GM12801 (cell line): ENCODE measurements around the gene PBX1.

Experiments
- TF ChIP-seq, protein P1 (sequence below): IDR thresholded peaks from one replicate; pipeline ENCODE4 v1.5.1; 2011; ENCODE audit warnings: control low read depth; ENCODE audit not compliant: insufficient read length; ENCODE audit errors: extremely low read depth

Gene PBX1

DNA sequence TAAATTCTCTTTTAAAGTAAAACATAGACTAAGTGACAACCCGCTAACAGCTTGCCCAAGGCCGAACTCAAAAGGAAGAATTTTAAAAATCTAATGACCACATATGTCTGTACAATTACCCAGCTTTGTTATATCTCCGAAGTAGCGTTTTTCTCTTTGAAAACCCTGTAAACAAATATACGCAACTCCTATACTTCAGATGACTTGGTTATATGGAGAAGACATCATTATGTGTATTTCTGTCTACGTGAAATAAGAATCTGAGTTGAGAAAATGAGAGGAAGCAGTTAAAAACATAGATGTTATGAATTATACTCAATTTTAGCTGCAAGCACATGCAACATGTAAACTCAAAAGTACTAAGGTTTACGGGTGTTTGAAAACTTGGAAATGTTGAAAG, 2.0 kb downstream of the PBX1 start:
- TF ChIP-seq, protein P1, sequence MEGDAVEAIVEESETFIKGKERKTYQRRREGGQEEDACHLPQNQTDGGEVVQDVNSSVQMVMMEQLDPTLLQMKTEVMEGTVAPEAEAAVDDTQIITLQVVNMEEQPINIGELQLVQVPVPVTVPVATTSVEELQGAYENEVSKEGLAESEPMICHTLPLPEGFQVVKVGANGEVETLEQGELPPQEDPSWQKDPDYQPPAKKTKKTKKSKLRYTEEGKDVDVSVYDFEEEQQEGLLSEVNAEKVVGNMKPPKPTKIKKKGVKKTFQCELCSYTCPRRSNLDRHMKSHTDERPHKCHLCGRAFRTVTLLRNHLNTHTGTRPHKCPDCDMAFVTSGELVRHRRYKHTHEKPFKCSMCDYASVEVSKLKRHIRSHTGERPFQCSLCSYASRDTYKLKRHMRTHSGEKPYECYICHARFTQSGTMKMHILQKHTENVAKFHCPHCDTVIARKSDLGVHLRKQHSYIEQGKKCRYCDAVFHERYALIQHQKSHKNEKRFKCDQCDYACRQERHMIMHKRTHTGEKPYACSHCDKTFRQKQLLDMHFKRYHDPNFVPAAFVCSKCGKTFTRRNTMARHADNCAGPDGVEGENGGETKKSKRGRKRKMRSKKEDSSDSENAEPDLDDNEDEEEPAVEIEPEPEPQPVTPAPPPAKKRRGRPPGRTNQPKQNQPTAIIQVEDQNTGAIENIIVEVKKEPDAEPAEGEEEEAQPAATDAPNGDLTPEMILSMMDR, result no peak

DNA sequence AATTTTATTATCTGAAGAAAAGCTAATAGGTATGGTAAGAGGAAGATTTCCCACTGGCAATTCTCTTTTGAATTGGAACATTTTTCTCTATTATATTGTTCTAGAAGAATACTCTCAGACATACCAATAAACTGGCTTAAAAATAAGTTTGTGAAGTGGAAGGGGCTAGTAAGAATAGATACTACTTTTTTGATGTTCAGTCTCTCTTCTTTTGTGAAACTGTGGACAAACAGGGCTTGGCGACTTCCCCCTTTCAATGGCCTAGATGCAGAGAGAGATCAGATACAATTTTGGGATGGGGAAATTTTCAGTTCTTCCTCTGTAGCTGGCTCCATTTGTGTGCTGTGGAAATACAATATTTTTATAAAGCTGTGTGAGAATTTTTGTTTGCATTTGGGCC, 2.5 kb downstream of the PBX1 start:
- TF ChIP-seq, protein P1, result no peak

DNA sequence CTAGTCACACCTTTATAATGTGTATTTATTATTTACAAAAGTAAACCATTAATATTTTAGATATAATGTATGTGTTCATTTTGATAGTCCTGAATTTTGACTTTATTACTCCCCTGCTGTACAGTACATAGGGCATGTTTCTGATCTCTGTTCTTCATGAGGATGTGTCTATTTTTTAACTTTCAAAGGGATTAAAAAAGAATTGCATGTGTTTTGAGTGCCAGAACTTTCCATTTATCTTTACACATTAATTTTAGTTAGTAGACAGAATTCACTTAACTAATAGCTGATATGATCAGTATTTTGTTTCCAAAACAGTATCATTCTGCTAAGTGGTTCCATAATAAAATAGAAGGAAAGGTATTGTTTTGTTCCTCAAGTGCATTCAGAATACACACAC, 3.1 kb downstream of the PBX1 start:
- TF ChIP-seq, protein P1, result no peak

DNA sequence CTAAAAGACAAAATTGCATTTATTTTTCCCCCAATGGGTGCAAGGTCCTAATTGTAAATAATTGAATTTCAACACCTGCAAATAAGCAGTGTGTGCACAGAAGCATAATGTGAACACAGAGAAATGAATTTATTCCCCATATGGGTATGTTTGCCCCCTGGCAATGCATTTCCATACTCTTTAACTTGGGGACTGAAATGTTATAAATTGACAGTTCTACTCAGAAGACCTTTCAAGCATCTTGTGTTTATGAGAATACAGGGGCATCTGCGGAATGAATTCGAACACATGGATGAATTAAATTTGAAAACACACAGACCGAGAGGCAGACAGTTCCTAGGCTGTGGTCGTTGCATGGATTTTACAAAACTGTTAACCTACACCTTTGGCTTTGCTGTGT, 3.5 kb downstream of the PBX1 start:
- TF ChIP-seq, protein P1, result no peak

DNA sequence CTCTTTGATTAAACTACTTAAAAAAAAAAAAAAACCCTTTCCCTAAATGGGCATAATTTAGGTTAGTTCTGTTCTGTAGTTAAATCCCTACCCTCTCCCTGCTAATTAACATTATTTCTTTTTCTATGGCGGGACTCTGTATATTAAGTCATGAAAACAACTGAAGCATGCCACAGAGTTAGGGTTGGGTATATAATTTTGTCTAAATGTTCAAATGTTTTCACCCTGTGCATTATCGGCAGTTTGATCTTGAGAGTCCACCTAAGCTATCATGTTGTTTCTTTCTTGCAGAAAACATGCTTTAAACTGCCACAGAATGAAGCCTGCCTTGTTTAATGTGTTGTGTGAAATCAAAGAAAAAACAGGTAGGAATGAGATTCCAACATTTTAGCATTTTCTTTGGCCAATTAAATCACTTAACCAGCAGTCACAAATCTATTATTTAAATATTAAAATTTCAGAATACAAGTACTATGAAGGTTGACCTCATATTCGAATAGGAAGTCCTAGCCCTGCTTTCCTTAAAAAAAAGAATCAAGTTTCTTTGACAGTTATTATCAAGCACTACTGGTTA, 4.0 kb downstream of the PBX1 start:
- TF ChIP-seq, protein P1, result no peak

DNA sequence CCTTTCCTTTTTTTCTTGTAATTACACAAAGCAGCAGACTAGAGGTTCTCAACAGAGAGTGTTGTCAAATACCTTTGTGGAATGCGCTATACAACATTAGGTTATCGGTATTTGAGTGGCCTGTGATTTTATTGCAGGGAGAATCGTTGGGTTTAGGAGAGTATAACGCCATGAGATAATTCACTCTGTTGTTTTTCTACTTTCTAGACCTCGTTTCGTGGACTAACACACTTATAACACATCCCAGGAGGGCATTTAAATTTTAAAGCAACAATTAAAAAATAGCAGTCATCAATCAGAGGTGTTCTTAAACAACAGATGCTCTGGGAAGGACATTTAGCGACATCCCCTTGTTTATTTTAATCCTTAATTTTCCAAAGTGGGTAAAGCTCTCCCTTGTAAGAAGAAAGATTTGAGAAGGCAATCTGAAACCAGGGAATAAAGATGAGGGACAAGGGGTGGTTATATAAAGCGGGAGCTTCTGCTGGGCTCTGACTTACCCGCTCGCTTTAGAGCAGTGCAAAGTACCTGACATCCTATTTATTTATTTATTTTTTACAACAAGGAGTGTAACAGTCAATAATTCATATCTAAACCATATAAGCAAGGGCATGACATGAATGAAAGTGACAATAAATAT, 4.9 kb downstream of the PBX1 start:
- TF ChIP-seq, protein P1, result no peak

DNA sequence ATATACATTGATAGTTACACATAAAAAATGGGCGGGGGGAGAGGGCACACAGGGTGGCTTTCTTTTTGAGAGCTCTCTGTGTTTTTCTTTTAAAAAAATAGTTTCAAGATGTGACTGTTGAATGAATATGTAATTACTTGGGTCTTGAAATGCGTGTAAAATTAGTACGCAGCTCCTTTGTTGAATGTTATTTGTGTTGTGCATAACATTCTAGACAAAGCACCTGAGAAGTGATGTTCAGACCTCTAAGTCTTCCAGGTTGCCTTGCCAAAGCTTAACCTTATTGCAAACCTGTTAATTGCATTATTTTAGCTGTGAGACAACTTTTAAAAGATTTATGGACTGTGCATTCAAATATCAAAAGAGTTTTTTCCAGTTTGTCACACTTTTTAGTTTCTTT, 5.4 kb downstream of the PBX1 start:
- TF ChIP-seq, protein P1, result no peak
